GM18861 (cell line): ENCODE results near the gene WEE1.
A peak's percentile ranks its signal among the peaks of the same experiment; 100 is the strongest.
"Not testable (repeated sequence)": the region's sequence is repeated elsewhere in the genome, so short reads cannot be mapped to it uniquely, and the experiment has no call there.

Experiments
- ATAC-seq: cut with Tn5 transposase; IDR thresholded peaks from one replicate; pipeline ENCODE4 v1.9.1; 2021; ENCODE audit not compliant: unreplicated experiment

The WEE1 gene

GRCh38 chr11:9594267-9595046, 21.0 kb downstream of the WEE1 start:
- no peak for ATAC-seq

GRCh38 chr11:9596926-9597464, 23.5 kb downstream of the WEE1 start:
- ATAC-seq: no peak

- ATAC-seq: no peak
Observed at GRCh38 chr11:9600166-9600565, 26.7 kb downstream of the WEE1 start.

GRCh38 chr11:9600644-9601036, 27.2 kb downstream of the WEE1 start:
- ATAC-seq: peak; percentile 45

- ATAC-seq: peak; percentile 69
Observed at GRCh38 chr11:9601037-9601875, 27.8 kb downstream of the WEE1 start.

GRCh38 chr11:9601876-9602199, 28.4 kb downstream of the WEE1 start:
- no peak for ATAC-seq

GRCh38 chr11:9603214-9603613, 29.7 kb downstream of the WEE1 start:
- ATAC-seq: not testable (repeated sequence)

- no peak for ATAC-seq
Observed at GRCh38 chr11:9604134-9604533, 30.7 kb downstream of the WEE1 start.

- ATAC-seq: no peak
Observed at GRCh38 chr11:9605742-9606141, 32.3 kb downstream of the WEE1 start.

GRCh38 chr11:9606809-9607510, 33.5 kb downstream of the WEE1 start:
- ATAC-seq: no peak

- no peak for ATAC-seq
Observed at GRCh38 chr11:9607511-9607899, 34.0 kb downstream of the WEE1 start.

GRCh38 chr11:9609002-9609759, 35.7 kb downstream of the WEE1 start:
- ATAC-seq: no peak

- no peak for ATAC-seq
Observed at GRCh38 chr11:9609841-9610240, 36.4 kb downstream of the WEE1 start.

GRCh38 chr11:9613118-9613829, 39.8 kb downstream of the WEE1 start:
- peak; percentile 25 for ATAC-seq

- peak; percentile 62 for ATAC-seq
Observed at GRCh38 chr11:9613830-9614762, 40.6 kb downstream of the WEE1 start.

GRCh38 chr11:9615031-9615451, 41.6 kb downstream of the WEE1 start:
- peak; percentile 52 for ATAC-seq

GRCh38 chr11:9616042-9616675, 42.7 kb downstream of the WEE1 start:
- no peak for ATAC-seq

GRCh38 chr11:9616858-9617257, 43.4 kb downstream of the WEE1 start:
- no peak for ATAC-seq

- no peak for ATAC-seq
Observed at GRCh38 chr11:9617940-9618339, 44.5 kb downstream of the WEE1 start.
